ENCODE measurements around the gene ST6GALNAC3.
"Not testable (repeated sequence)": the region's sequence is repeated elsewhere in the genome, so short reads cannot be mapped to it uniquely, and the experiment has no call there.

The ST6GALNAC3 gene

GRCh38 chr1:76106719-76107235 is 32.2 kb downstream of the ST6GALNAC3 start:
- DNase-seq (ENCODE audit: low read depth), result no peak

- no peak for DNase-seq (ENCODE audit: low read depth)
Measured at GRCh38 chr1:76109404-76109803, 34.9 kb downstream of the ST6GALNAC3 start.

DNA sequence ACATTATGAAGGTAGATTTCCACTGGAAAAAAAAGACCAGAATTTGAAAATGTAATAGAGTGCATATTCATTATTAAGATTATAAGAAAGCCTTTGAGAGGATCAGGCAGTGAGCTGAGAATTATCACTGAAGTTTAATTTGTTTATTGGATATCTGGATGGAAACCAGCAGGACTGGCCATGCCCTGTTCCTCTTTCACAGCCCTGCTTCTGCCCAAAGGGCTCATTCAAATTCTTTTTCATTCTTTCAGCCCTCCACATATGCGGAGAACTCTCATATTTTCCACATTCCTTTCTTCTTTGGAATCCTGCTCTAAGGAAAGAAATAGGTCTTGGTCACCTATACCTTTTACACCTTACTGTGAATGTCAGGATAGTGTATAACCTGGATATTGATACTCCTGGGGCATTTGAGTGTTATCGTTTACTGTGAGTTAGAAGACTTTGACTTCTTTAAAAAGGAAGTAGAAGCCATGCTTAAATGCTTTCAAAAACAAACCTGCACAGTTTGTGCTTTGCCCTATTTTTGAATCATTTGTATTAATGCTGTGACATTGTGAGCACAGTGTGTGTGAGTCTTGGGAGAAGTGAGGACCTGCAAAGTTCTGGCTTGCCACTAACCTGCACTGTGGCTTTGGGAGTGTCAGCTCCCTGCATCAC is 35.5 kb downstream of the ST6GALNAC3 start:
- no peak for DNase-seq (ENCODE audit: low read depth)

DNA sequence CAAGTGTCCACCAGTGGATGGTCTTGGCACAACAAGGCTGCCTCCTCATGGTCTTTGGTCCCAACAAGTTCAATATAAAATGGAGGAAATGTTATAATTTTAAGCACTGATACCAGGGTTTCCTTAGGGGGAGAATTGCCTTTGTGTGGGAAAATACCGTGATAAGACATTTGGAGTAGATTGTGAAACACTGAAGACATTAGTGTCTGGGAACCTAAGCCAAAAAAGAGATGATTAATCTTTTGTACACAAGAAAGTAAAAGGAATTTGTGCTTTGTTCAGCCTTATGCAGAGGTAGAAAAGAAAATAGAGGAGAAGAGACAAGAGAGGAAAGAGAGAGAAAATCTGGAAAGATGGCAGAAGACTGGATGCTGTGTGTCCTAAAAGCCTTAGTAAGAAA is 36.1 kb downstream of the ST6GALNAC3 start:
- DNase-seq (ENCODE audit: low read depth), result no peak

GRCh38 chr1:76112321-76112720 is 37.8 kb downstream of the ST6GALNAC3 start:
- not testable (repeated sequence) for DNase-seq (ENCODE audit: low read depth)

- DNase-seq (ENCODE audit: low read depth), result no peak
Measured at GRCh38 chr1:76113446-76113845, 38.9 kb downstream of the ST6GALNAC3 start.

GRCh38 chr1:76115171-76115570 is 40.6 kb downstream of the ST6GALNAC3 start:
- no peak for DNase-seq (ENCODE audit: low read depth)

DNA sequence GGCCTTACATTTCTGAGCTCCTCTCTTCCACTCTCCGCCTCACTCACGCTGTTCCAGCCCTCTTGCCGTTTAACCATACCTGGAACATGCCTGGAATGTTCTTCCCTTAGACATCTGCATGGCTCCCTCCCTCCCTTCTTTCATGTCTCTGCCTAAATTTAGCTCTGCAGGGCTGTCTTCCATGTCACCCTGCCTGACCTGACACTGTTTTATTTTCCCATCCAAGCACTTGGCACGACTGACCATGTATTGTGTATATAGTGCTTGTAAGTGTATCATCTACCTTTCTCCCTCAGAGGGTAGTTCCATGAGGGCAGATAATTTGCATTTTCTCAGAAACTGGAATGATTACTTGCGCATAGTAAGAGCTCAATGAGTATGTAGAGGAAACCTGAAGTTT is 47.3 kb downstream of the ST6GALNAC3 start:
- DNase-seq (ENCODE audit: low read depth), result no peak

GRCh38 chr1:76122271-76122670 is 47.7 kb downstream of the ST6GALNAC3 start:
- no peak for DNase-seq (ENCODE audit: low read depth)

GRCh38 chr1:76123411-76124064 is 49.0 kb downstream of the ST6GALNAC3 start:
- DNase-seq (ENCODE audit: low read depth), result not testable (repeated sequence)

GRCh38 chr1:76124196-76124595 is 49.6 kb downstream of the ST6GALNAC3 start:
- DNase-seq (ENCODE audit: low read depth), result no peak

DNA sequence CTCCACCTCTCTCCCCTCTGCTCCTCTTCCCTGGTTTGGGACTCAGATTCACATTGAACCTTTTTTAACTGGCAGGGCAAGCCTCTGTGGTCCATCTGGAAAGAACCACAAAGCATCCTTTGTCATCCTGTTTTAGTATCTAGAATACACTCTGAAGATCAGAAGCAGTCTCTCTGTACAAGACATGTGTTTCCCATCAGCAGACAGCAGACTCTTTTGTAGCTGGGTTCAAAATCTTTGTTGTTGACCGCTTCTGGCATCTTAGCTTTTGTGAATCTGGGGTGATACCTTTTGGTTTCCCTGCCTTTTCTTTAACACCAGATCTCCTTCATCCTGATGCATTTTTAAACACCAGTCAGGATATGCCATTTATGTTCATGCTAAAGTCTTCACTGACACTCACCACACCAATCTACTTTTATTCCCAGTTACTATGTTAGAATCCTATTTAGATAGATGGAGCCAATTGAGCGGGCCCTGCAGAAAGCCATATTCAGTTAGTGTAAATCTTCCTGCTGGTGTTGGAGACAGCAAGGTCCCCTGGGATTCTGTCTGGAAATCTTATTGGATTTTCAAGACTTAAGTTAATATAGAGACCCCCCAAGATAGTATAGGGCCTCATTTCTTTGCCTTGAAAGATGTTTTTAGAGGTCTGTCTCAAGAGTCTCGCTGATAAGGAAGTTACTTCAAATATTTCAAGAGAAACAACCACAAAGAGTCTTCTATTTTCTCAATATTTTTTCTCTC is 51.1 kb downstream of the ST6GALNAC3 start:
- no peak for DNase-seq (ENCODE audit: low read depth)

DNA sequence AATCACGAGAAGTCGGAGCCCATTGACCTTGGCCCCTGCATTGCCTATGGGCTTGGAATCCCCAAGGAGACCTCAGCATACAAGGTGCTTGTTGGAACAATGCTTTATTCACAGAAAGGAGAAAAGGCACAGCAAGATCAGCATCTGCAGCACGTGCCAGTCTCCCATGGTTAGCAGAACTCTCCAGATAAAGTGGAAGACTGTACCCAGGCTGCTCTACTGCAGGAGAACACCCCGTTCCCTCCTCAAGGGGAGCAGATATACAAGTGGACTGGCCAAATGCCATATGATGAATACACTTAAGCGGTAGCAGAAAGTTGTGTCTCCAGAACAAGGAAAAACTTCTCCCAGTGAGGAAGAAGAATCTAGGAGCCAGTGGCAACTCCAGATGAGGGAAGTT is 53.5 kb downstream of the ST6GALNAC3 start:
- DNase-seq (ENCODE audit: low read depth), result no peak

GRCh38 chr1:76129731-76130130 is 55.2 kb downstream of the ST6GALNAC3 start:
- no peak for DNase-seq (ENCODE audit: low read depth)

DNA sequence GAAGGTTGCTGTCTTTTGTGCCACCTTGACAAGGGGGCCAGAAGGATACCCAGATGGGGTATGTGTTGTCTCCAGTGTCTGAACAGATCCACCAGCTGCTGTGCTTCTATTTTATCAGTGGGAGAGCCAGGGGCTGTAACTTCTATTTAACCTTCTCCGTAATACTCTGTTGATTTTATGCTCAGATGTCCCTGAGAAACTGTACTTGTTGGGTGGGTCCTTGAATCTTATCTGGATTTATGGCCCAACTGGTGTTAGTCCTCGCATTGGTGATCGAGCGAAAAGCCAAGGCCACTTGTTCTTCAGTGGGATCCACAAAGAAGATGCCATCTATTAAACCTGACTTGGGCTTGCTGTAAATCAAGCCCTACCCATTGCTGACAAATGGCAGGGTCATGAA is 56.4 kb downstream of the ST6GALNAC3 start:
- DNase-seq (ENCODE audit: low read depth), result no peak

DNA sequence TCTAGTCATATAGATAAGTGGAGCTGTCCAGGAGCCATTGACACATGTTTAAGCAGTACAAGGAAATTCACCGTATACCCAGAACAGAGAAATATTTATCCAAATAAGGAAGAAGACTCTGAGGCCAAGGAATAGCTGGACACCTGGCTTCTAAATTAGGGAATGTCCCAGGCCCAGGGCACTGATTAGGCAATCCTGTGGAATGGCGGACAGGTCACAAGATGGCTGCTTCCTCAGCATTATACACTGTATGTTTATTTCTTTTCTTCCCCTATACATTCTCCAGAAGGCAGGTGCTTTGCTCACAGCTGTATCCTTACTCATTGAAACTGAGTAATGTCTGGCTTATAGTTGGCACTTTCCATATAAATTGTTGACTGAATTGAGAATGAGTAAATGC is 59.4 kb downstream of the ST6GALNAC3 start:
- DNase-seq (ENCODE audit: low read depth), result no peak

DNA sequence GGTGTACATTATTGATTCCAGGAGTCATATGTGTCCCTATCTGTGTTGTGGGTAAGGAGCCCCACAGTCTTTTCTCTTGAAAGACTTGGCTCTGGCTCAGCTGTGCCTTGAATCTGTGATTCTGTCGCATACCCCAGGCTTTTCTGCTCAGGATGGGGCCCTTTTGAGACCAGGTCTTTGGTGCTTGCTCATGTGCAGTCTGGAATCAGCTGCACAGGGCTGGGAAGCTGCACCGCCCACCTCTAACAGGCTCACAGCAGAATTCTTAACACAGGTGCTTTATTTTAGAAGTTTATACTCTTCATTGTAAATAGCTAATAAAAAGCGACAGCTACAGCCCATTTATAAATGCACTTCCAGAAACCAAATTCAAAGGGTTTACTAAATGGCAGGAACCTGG is 61.3 kb downstream of the ST6GALNAC3 start:
- DNase-seq (ENCODE audit: low read depth), result no peak

DNA sequence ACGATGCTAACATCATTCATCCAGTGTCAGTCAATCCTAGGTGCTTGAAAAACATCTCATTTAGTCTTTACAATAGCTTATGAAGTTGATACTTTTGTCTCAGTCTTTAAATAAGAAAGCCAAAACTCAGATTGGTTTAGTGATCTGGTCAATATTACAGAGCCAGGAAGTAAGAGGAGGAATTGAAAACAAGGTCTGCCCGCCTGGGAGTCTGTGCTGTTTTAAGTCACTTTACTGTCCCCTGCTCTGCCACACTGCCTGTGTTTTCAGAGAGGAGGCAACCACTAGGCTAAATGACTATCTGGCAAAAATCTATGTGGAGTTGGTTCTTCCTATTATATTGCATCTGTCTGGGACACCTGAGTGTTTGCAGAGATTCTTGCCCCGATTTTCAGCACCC is 62.3 kb downstream of the ST6GALNAC3 start:
- DNase-seq (ENCODE audit: low read depth), result no peak

DNA sequence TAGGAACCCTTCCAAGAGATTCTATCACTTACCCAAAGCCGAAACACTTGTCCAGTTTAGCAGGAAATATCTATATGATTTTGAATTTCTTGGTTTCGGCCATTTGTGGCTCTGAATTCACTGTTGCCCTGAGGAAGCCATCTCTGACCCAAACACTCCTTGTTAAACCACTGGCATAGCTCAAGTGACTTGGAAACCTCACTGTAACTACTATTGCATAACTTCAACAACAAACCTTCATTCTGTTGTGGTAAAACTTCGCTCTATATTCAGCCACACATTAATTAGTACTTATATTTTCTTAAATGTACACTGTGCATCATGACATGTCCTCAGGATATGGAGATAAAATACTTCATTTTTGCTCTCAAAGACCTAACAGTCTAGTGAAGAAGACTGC is 63.2 kb downstream of the ST6GALNAC3 start:
- DNase-seq (ENCODE audit: low read depth), result no peak

DNA sequence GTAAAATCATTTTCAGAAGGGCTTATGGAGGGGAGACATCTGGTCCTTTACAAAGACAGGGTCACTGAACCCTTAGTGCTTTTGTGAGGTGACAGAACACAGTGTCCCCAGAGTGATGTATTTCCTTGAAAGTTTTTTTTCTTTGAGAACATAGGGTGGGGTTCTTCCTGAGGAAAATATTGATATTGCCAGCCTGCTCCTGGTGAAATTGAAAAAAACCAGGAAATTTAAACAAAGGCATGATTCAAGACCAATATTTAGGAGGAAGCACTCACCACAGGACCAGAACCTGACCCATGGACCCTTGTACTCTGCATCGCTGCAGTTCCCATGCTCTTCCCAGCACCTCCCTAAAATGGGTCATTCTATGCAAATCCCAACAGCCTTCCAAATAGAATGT is 63.7 kb downstream of the ST6GALNAC3 start:
- DNase-seq (ENCODE audit: low read depth), result no peak

- no peak for DNase-seq (ENCODE audit: low read depth)
Measured at GRCh38 chr1:76140227-76140626, 65.7 kb downstream of the ST6GALNAC3 start.

GRCh38 chr1:76141929-76142328 is 67.4 kb downstream of the ST6GALNAC3 start:
- no peak for DNase-seq (ENCODE audit: low read depth)
